ENCODE results near the gene SNAPC3. TPM values are rescaled to one million over a fixed set of nuclear protein-coding genes. Genes with fewer than 3 reads are reported as not detected.

Gene SNAPC3
- total RNA-seq, 1 experiment from 2014 or later, result 33.5 TPM

DNA sequence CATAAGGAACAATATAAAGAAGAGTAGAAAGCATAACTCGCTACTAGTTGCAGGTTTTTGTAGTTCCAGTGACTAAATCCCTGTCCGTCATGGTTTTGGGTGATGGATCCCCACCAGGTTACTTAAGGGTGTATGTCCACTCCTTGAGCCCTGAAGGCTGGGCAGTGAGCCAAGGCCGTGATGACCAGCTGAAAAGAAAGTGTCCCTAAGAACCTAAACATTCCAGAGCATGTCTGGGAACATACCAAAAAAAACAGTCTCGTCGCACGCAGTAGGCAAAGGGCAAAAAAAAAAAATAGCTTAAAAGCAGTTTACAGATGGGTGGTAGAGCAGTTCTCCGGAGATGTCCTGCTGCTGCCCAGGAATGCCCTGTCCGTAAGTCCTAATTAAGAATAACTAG is 21.4 kb upstream of the SNAPC3 start (continued):
- TF ChIP-seq, protein P1, sequence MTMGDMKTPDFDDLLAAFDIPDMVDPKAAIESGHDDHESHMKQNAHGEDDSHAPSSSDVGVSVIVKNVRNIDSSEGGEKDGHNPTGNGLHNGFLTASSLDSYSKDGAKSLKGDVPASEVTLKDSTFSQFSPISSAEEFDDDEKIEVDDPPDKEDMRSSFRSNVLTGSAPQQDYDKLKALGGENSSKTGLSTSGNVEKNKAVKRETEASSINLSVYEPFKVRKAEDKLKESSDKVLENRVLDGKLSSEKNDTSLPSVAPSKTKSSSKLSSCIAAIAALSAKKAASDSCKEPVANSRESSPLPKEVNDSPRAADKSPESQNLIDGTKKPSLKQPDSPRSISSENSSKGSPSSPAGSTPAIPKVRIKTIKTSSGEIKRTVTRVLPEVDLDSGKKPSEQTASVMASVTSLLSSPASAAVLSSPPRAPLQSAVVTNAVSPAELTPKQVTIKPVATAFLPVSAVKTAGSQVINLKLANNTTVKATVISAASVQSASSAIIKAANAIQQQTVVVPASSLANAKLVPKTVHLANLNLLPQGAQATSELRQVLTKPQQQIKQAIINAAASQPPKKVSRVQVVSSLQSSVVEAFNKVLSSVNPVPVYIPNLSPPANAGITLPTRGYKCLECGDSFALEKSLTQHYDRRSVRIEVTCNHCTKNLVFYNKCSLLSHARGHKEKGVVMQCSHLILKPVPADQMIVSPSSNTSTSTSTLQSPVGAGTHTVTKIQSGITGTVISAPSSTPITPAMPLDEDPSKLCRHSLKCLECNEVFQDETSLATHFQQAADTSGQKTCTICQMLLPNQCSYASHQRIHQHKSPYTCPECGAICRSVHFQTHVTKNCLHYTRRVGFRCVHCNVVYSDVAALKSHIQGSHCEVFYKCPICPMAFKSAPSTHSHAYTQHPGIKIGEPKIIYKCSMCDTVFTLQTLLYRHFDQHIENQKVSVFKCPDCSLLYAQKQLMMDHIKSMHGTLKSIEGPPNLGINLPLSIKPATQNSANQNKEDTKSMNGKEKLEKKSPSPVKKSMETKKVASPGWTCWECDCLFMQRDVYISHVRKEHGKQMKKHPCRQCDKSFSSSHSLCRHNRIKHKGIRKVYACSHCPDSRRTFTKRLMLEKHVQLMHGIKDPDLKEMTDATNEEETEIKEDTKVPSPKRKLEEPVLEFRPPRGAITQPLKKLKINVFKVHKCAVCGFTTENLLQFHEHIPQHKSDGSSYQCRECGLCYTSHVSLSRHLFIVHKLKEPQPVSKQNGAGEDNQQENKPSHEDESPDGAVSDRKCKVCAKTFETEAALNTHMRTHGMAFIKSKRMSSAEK (CRISPR knock-in tag; IDR thresholded peaks at IDR 0.05; ENCODE audit: borderline replicate concordance), result no peak
- no peak for TF ChIP-seq ZNF138 (CRISPR knock-in tag; conservative IDR thresholded peaks at IDR 0.05)
- TF ChIP-seq GRHL2 (CRISPR knock-in tag; IDR thresholded peaks at IDR 0.05; ENCODE audit: insufficient replicate concordance, severe bottlenecking), result no peak
- no peak for TF ChIP-seq ZNF416 (CRISPR knock-in tag; IDR thresholded peaks at IDR 0.05)
- no peak for TF ChIP-seq TEAD1 (CRISPR knock-in tag; IDR thresholded peaks at IDR 0.05)
- TF ChIP-seq ZNF263 (CRISPR knock-in tag; IDR thresholded peaks at IDR 0.05; ENCODE audit: low read depth), result no peak
- TF ChIP-seq, protein P2, sequence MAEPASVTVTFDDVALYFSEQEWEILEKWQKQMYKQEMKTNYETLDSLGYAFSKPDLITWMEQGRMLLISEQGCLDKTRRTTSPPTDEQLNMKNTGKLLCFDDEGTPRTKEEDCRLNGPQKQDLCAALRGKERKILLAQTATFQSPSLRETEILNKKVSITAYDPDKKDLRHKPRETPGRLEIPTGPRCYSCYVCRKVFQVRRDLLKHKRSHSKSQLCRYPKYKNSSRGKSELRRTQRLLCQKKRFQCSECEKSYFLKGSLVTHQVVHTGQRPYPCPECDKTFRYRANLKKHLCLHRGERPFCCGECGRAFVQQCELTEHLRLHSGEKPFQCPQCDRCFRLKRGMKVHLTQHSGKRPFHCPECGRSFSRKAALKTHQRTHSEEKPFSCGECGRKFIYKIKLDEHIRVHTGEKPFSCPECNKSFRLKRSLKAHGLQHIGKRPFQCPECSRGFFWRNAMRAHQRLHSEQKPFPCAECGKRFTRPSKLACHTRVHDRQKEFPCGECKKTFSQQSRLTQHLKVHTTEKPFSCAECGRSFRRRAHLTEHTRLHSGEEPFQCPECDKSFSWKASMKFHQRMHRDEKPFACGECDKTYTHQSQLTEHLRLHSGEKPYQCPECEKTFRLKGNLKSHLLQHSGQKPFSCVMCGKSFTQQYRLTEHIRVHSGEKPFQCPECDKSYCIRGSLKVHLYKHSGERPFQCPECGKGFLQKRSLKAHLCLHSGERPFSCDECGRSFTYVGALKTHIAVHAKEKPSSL (CRISPR knock-in tag; conservative IDR thresholded peaks at IDR 0.05), result no peak
- TF ChIP-seq ELF4 (CRISPR knock-in tag; IDR thresholded peaks at IDR 0.05; ENCODE audit: low read depth), result no peak

DNA sequence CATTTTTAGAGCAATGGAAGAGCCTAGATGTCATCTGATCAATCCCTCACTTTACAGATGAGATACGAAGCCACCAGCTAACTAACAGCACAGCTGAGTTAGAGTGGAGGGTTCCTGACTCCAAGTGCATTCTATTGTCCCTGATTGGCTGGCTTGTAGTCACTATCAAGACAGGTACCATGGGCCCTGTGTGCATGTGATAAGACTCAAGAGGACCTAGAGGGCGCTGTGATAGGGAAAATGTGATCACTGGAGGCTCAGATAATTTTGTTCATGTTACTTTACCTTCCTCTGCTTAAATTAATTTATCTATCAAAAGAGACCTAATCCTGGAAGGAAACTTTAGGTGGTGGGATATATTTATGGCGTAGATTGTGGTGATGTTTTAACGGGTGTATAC is 19.5 kb upstream of the SNAPC3 start:
- DNase-seq (ENCODE audit: low spot score), result peak; percentile 43
- peak; percentile 100 for ATAC-seq
- TF ChIP-seq, protein P3, sequence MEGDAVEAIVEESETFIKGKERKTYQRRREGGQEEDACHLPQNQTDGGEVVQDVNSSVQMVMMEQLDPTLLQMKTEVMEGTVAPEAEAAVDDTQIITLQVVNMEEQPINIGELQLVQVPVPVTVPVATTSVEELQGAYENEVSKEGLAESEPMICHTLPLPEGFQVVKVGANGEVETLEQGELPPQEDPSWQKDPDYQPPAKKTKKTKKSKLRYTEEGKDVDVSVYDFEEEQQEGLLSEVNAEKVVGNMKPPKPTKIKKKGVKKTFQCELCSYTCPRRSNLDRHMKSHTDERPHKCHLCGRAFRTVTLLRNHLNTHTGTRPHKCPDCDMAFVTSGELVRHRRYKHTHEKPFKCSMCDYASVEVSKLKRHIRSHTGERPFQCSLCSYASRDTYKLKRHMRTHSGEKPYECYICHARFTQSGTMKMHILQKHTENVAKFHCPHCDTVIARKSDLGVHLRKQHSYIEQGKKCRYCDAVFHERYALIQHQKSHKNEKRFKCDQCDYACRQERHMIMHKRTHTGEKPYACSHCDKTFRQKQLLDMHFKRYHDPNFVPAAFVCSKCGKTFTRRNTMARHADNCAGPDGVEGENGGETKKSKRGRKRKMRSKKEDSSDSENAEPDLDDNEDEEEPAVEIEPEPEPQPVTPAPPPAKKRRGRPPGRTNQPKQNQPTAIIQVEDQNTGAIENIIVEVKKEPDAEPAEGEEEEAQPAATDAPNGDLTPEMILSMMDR (IDR thresholded peaks at IDR 0.05), result peak; percentile 42
- no peak for TF ChIP-seq NFE2L1 (CRISPR knock-in tag; IDR thresholded peaks at IDR 0.05)
- TF ChIP-seq NFYB (CRISPR knock-in tag; conservative IDR thresholded peaks at IDR 0.05; ENCODE audit: low read depth), result peak; percentile 34; the same call in 1 of the 2 replicates
- Mint-ChIP-seq H3K27ac (no peak overlapping the region), H3K36me3 (peaks cover 10% of the 10 kb centered on the region), H3K27me3 (ENCODE audit: low read depth) (no peaks in the 10 kb centered on the region; the same call in 1 of the 2 replicates), H3K4me3 (no peak overlapping the region), H3K4me1 (no peaks in the 10 kb centered on the region), H3K9me3 (peaks cover 27% of the 10 kb centered on the region)
- POLR2A ChIA-PET, result no interaction called here
- CTCF ChIA-PET, result interaction anchor here (0.5 to 1.0 kb wide), 19 partner anchors 8 to 218 kb away, joined by 3 to 8 read pairs (median 4); partner anchors contain the start of genes SNAPC3 and TTC39B

DNA sequence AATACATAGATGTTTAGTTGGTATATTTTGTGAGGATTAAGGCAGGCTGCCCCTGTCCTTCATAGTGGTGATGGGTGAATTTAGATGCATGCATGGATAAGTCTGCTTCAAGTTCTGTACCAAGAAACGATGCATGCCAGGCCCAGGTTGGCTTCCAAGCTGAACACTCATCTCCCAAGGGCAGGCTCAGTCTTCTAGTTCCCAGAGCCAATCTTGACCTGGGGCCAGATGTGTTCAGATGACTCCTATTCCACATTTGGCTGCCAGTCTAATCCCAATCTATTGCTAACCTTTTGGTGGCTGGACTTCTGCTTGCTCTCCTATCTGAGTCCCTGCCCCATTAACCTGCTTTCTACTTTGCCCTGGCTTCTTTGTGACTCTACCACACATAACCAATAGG is 18.5 kb upstream of the SNAPC3 start:
- TF ChIP-seq KAT7 (CRISPR knock-in tag; IDR thresholded peaks at IDR 0.05; ENCODE audit: borderline replicate concordance), result no peak
- POLR2A ChIA-PET, result no interaction called here
- DNase-seq (ENCODE audit: low spot score), result no peak
- no peak for ATAC-seq
- Mint-ChIP-seq H3K27me3 (ENCODE audit: low read depth) (no peaks in the 10 kb centered on the region; the same call in 1 of the 2 replicates), H3K4me1 (no peaks in the 10 kb centered on the region), H3K36me3 (peaks cover 10% of the 10 kb centered on the region), H3K27ac (no peak overlapping the region), H3K4me3 (no peak overlapping the region), H3K9me3 (peaks cover 25% of the 10 kb centered on the region)
- CTCF ChIA-PET, result no interaction called here

DNA sequence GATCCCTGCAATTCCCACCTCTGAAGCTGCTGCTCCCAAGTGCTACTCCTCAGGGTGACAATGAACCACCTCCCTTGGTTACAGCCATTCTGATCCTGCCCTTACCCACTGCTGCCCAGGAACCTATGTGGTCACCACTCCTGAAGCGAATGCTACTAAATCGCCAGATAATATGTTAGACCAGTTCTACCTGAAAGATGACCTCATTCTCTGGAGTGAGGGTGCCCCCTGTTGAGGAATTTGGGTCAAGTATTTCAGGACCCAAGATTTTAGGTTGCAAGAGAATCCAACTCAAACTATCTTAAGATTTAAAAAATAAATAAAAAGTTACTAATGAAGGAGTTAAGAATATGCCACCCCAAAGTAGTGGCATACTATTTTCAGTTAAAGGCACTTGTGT is 5.8 kb upstream of the SNAPC3 start:
- H3K27me3 Mint-ChIP-seq (ENCODE audit: low read depth), result no peaks in the 10 kb centered on the region
- ChIA-PET POLR2A (no interaction called here), CTCF (interaction anchor here (1.0 kb wide), 1 partner anchor 14 kb away, joined by 3 read pairs; no protein-coding TSS in a partner anchor)
- no peaks in the 10 kb centered on the region for H3K36me3 Mint-ChIP-seq
- ATAC-seq (peak; percentile 82), DNase-seq (ENCODE audit: low spot score) (peak; percentile 56)
- H3K4me3 Mint-ChIP-seq, result no peak overlapping the region
- TF ChIP-seq SMAD4 (CRISPR knock-in tag; IDR thresholded peaks at IDR 0.05), result no peak
- TF ChIP-seq, protein P3 (IDR thresholded peaks at IDR 0.05), result 0 out of 2 replicates have a peak, but pooled peaks have one; percentile 28
- peaks cover 24% of the 10 kb centered on the region for H3K4me1 Mint-ChIP-seq
- H3K27ac Mint-ChIP-seq, result no peak overlapping the region
- no peaks in the 10 kb centered on the region for H3K9me3 Mint-ChIP-seq
